Measurements from ENCODE around the gene SPOCK1.
"Not testable (repeated sequence)": the region's sequence is repeated elsewhere in the genome, so short reads cannot be mapped to it uniquely, and the experiment has no call there.

Gene SPOCK1

GRCh38 chr5:137233304-137233703 lies 265.8 kb downstream of the SPOCK1 start:
- intact Hi-C loops (cut with micrococcal nuclease); H3K36me3 Mint-ChIP-seq (ENCODE audit: low read depth); H3K4me1 Mint-ChIP-seq (ENCODE audit: low read depth); H3K27me3 Mint-ChIP-seq; H3K27ac Mint-ChIP-seq; H3K4me3 Mint-ChIP-seq; H3K9me3 Mint-ChIP-seq: not testable (repeated sequence)

GRCh38 chr5:137231540-137231939 lies 267.6 kb downstream of the SPOCK1 start:
- no peaks in the 10 kb centered on the region for H3K9me3 Mint-ChIP-seq
- no peak overlapping the region for H3K27ac Mint-ChIP-seq
- H3K4me1 Mint-ChIP-seq (ENCODE audit: low read depth) = no peaks in the 10 kb centered on the region
- intact Hi-C loops (cut with micrococcal nuclease) = no loop called here
- H3K4me3 Mint-ChIP-seq = no peak overlapping the region
- H3K36me3 Mint-ChIP-seq (ENCODE audit: low read depth) = no peaks in the 10 kb centered on the region
- H3K27me3 Mint-ChIP-seq = no peaks in the 10 kb centered on the region

- H3K27me3 Mint-ChIP-seq = no peaks in the 10 kb centered on the region
- H3K27ac Mint-ChIP-seq = no peak overlapping the region
- no peaks in the 10 kb centered on the region for H3K4me1 Mint-ChIP-seq (ENCODE audit: low read depth)
- no peak overlapping the region for H3K4me3 Mint-ChIP-seq
- intact Hi-C loops (cut with micrococcal nuclease) = no loop called here
- no peaks in the 10 kb centered on the region for H3K36me3 Mint-ChIP-seq (ENCODE audit: low read depth)
- no peaks in the 10 kb centered on the region for H3K9me3 Mint-ChIP-seq
These were observed 270.3 kb downstream of the SPOCK1 start for GRCh38 chr5:137228816-137229215.

- peaks cover 3% of the 10 kb centered on the region for H3K27me3 Mint-ChIP-seq
- no peaks in the 10 kb centered on the region for H3K9me3 Mint-ChIP-seq
- H3K27ac Mint-ChIP-seq = no peak overlapping the region
- no peaks in the 10 kb centered on the region for H3K4me1 Mint-ChIP-seq (ENCODE audit: low read depth)
- no peaks in the 10 kb centered on the region for H3K36me3 Mint-ChIP-seq (ENCODE audit: low read depth)
- no peak overlapping the region for H3K4me3 Mint-ChIP-seq
- intact Hi-C loops (cut with micrococcal nuclease) = no loop called here
These were observed 273.0 kb downstream of the SPOCK1 start for GRCh38 chr5:137226081-137226480.

- no peak overlapping the region for H3K27ac Mint-ChIP-seq
- no peak overlapping the region for H3K4me3 Mint-ChIP-seq
- no peaks in the 10 kb centered on the region for H3K9me3 Mint-ChIP-seq
- H3K27me3 Mint-ChIP-seq = peaks cover 3% of the 10 kb centered on the region
- H3K4me1 Mint-ChIP-seq (ENCODE audit: low read depth) = no peaks in the 10 kb centered on the region
- intact Hi-C loops (cut with micrococcal nuclease) = no loop called here
- no peaks in the 10 kb centered on the region for H3K36me3 Mint-ChIP-seq (ENCODE audit: low read depth)
These were observed 275.5 kb downstream of the SPOCK1 start for GRCh38 chr5:137223324-137224295.

GRCh38 chr5:137221943-137222342 lies 277.2 kb downstream of the SPOCK1 start:
- H3K4me1 Mint-ChIP-seq (ENCODE audit: low read depth) = no peaks in the 10 kb centered on the region
- no peaks in the 10 kb centered on the region for H3K36me3 Mint-ChIP-seq (ENCODE audit: low read depth)
- H3K27me3 Mint-ChIP-seq = peaks cover 3% of the 10 kb centered on the region
- H3K9me3 Mint-ChIP-seq = no peaks in the 10 kb centered on the region
- no peak overlapping the region for H3K4me3 Mint-ChIP-seq
- intact Hi-C loops (cut with micrococcal nuclease) = no loop called here
- H3K27ac Mint-ChIP-seq = no peak overlapping the region

GRCh38 chr5:137220523-137220927 lies 278.6 kb downstream of the SPOCK1 start:
- H3K4me3 Mint-ChIP-seq = no peak overlapping the region
- no peak overlapping the region for H3K27ac Mint-ChIP-seq
- no peaks in the 10 kb centered on the region for H3K36me3 Mint-ChIP-seq (ENCODE audit: low read depth)
- no peaks in the 10 kb centered on the region for H3K9me3 Mint-ChIP-seq
- intact Hi-C loops (cut with micrococcal nuclease) = no loop called here
- no peaks in the 10 kb centered on the region for H3K4me1 Mint-ChIP-seq (ENCODE audit: low read depth)
- H3K27me3 Mint-ChIP-seq = peaks cover 3% of the 10 kb centered on the region

- Mint-ChIP-seq H3K4me1 (ENCODE audit: low read depth) (no peaks in the 10 kb centered on the region), H3K4me3 (no peak overlapping the region), H3K27me3 (peaks cover 3% of the 10 kb centered on the region), H3K27ac (no peak overlapping the region), H3K36me3 (ENCODE audit: low read depth) (no peaks in the 10 kb centered on the region), H3K9me3 (no peaks in the 10 kb centered on the region)
- intact Hi-C loops (cut with micrococcal nuclease) = no loop called here
These were observed 280.2 kb downstream of the SPOCK1 start for GRCh38 chr5:137218896-137219295.

- Mint-ChIP-seq H3K27ac (no peak overlapping the region), H3K27me3 (peaks cover 3% of the 10 kb centered on the region), H3K9me3 (no peaks in the 10 kb centered on the region), H3K36me3 (ENCODE audit: low read depth) (no peaks in the 10 kb centered on the region), H3K4me3 (no peak overlapping the region), H3K4me1 (ENCODE audit: low read depth) (no peaks in the 10 kb centered on the region)
- intact Hi-C loops (cut with micrococcal nuclease) = no loop called here
These were observed 280.7 kb downstream of the SPOCK1 start for GRCh38 chr5:137218471-137218870.

- Mint-ChIP-seq H3K36me3 (ENCODE audit: low read depth) (no peaks in the 10 kb centered on the region), H3K4me3 (no peak overlapping the region), H3K4me1 (ENCODE audit: low read depth) (no peaks in the 10 kb centered on the region), H3K27me3 (peaks cover under 1% of the 10 kb centered on the region), H3K27ac (no peak overlapping the region), H3K9me3 (no peaks in the 10 kb centered on the region)
- intact Hi-C loops (cut with micrococcal nuclease) = no loop called here
These were observed 281.4 kb downstream of the SPOCK1 start for GRCh38 chr5:137217599-137218200.

GRCh38 chr5:137216976-137217598 lies 282.0 kb downstream of the SPOCK1 start:
- H3K27me3 Mint-ChIP-seq = no peaks in the 10 kb centered on the region
- no peak overlapping the region for H3K4me3 Mint-ChIP-seq
- no peaks in the 10 kb centered on the region for H3K36me3 Mint-ChIP-seq (ENCODE audit: low read depth)
- H3K4me1 Mint-ChIP-seq (ENCODE audit: low read depth) = no peaks in the 10 kb centered on the region
- no peak overlapping the region for H3K27ac Mint-ChIP-seq
- intact Hi-C loops (cut with micrococcal nuclease) = no loop called here
- no peaks in the 10 kb centered on the region for H3K9me3 Mint-ChIP-seq

- H3K27ac Mint-ChIP-seq = no peak overlapping the region
- H3K4me3 Mint-ChIP-seq = no peak overlapping the region
- intact Hi-C loops (cut with micrococcal nuclease) = no loop called here
These were observed 283.3 kb downstream of the SPOCK1 start for GRCh38 chr5:137215780-137216179.

GRCh38 chr5:137215261-137215660 lies 283.9 kb downstream of the SPOCK1 start:
- no peaks in the 10 kb centered on the region for H3K27me3 Mint-ChIP-seq
- H3K36me3 Mint-ChIP-seq (ENCODE audit: low read depth) = no peaks in the 10 kb centered on the region
- H3K9me3 Mint-ChIP-seq = no peaks in the 10 kb centered on the region
- H3K27ac Mint-ChIP-seq = no peak overlapping the region
- no peaks in the 10 kb centered on the region for H3K4me1 Mint-ChIP-seq (ENCODE audit: low read depth)
- intact Hi-C loops (cut with micrococcal nuclease) = no loop called here
- no peak overlapping the region for H3K4me3 Mint-ChIP-seq

More at GRCh38 chr5:137215780-137216179, 283.3 kb downstream of the SPOCK1 start:
- Mint-ChIP-seq H3K27me3 (no peaks in the 10 kb centered on the region), H3K36me3 (ENCODE audit: low read depth) (no peaks in the 10 kb centered on the region), H3K9me3 (no peaks in the 10 kb centered on the region), H3K4me1 (ENCODE audit: low read depth) (no peaks in the 10 kb centered on the region)

GRCh38 chr5:137214446-137215189 lies 284.5 kb downstream of the SPOCK1 start:
- Mint-ChIP-seq H3K9me3 (no peaks in the 10 kb centered on the region), H3K27me3 (no peaks in the 10 kb centered on the region), H3K36me3 (ENCODE audit: low read depth) (no peaks in the 10 kb centered on the region), H3K4me3 (no peak overlapping the region), H3K27ac (no peak overlapping the region), H3K4me1 (ENCODE audit: low read depth) (no peaks in the 10 kb centered on the region)
- intact Hi-C loops (cut with micrococcal nuclease) = no loop called here

Measured in dendritic cell treated with granulocyte-macrophage colony-stimulating factor and Interleukin-4, amounts not matched to agents 40 ng/mL and 50 ng/mL, for 4 days (primary cell).